Hematopoietic multipotent progenitor cell treated with erythropoietin and hydrocortisone succinate and interleukin-3 and kit ligand, for 8 days (in vitro differentiated cells): Measurements from ENCODE around the gene STAP2.
A peak's percentile ranks its signal among the peaks of the same experiment; 100 is the strongest.

ENCODE experiments used
- DNase-seq: peaks from one replicate; pipeline ENCODE4 v3.0.0-alpha.2; 2015

Gene STAP2

GRCh38 chr19:4338441-4339355 is at the start of gene STAP2:
Gene STAP2 (minus strand): TSS chr19:4338827. CDS start chr19:4338753, 74 bp downstream.
- no peak for DNase-seq

- DNase-seq = no peak
Measured at GRCh38 chr19:4386041-4386782, 47.6 kb upstream of the STAP2 start.

GRCh38 chr19:4385291-4386040 is 46.8 kb upstream of the STAP2 start:
- DNase-seq = no peak

DNA sequence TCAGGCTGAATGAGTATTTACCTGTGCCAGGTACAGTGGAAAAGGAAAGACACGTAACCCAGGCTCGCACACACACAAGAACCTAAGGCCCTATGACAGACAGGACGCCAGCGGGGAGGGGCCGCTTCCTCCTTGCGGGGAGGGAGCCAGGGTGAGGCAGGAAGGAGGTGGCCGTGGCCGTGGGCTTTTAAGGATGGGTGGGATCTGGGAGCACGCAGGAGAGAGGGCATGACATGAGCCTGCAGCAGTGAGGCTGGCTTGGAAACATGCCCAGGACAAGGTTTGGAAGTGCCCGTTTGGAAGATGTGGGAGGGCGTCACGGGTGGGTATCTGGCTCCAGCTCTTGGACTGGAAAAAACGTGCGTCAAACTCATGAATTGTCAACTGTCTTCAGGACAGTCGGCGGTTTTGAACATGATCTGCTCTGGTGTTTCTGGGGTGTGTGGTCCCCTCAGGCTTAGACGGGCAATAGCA is 41.7 kb upstream of the STAP2 start:
- DNase-seq = peak; percentile 49

DNA sequence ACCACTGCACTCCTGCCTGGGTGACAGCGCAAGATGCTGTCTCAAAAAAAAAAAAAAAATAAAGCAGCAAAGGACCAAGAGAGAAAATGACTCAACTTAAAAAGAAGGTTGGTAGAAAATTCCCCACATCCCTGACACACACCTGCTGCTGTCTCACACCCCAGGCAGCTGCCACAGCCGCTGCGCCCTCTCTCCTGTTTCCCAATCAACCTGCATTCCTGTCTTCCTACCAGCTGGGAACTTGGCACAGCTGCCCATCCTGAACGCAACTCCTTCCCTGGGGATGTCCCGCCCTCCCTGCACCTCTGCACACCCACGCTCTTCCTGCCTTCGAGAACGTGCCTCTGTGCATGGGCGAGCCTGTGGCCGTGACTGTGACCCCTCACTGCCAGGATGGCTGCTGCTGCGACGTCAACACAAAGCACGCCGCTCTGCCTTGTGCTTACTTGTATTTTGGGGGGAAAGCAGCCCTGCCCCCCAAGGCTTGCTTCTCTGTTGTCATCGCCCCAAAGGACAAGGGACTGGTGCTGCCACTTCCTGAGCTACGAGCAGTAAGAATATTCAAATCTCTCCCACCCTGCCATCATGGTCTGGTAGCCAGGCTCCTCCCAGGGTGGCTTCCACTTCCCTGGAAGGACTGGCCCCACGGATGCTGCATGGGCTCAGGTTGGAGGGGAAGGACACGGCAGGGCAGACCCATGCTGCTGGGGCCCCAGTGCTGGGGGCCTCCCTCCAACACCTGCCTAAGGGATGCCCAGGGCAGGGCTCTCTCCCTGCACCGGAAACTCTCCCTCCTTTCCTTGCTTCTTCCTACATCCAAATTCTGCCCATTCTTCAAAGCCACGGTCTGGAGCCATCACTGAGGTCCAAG is 41.0 kb upstream of the STAP2 start:
- DNase-seq = no peak

GRCh38 chr19:4378886-4379285 is 40.3 kb upstream of the STAP2 start:
- no peak for DNase-seq

- no peak for DNase-seq
Measured at GRCh38 chr19:4376991-4377781, 38.6 kb upstream of the STAP2 start.

DNA sequence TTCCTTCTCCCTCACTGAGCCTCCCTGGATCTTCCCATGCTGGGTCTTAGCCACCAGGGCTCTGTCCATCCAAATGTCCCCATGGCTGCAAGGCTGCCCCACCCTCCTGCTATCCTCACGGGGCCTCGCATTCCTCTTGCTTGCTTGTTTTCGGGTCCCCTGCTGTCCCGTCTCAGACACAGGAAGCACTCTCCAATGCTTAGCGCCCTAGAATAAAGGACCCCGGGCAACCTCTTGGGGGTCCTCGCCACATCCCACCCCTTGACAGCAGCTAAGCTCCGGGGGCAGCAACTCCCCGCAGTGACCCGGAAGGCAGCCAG is 38.0 kb upstream of the STAP2 start:
- DNase-seq = no peak

GRCh38 chr19:4376028-4376670 is 37.5 kb upstream of the STAP2 start:
- DNase-seq = peak; percentile 37

- DNase-seq = peak; percentile 98
Measured at GRCh38 chr19:4375164-4376027, 36.8 kb upstream of the STAP2 start.

GRCh38 chr19:4374498-4375163 is 36.0 kb upstream of the STAP2 start:
- peak; percentile 92 for DNase-seq

DNA sequence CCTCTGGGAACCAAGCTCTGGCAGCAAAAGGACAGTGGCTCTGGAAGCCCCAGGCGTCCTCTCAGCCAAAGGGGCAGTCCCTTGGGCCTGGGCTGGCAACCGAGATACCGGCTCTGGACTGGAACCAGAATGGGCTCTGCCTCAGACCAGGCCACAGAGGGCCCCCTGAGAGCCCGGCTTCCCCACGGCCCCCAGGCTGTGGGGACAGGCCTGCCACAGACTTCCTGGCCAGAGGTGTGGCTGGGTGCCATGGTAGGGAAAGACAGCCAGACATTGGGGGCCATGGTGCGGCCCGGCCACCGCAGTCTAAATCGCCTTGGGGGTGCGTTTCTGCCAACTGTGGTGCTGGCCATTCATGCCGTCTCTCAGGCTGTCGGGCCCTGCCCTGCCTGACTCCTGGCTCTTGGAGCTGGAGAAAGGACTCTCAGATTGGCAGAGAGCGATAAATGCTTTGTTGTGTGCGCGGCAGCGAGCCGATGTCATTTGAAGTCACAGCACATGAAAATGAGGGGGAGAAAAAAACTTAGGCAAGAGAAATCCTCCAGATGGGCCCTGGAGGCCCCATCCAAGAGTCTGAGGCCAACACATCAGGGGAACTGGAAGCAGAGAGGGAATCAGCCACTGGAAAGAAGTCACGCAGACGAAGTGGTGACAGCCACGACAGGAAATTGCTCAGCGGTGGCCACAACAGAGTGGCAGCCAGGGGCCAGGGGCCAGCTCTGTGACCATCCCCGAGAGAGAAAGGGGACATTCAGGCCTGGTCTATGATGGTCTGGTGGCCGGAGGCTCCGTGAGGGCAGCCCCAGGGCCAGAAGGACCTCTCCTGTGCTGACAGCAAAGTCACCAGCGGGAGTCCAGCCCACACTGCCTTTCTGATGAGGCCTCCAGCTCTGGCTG is 35.2 kb upstream of the STAP2 start:
- peak; percentile 40 for DNase-seq

DNA sequence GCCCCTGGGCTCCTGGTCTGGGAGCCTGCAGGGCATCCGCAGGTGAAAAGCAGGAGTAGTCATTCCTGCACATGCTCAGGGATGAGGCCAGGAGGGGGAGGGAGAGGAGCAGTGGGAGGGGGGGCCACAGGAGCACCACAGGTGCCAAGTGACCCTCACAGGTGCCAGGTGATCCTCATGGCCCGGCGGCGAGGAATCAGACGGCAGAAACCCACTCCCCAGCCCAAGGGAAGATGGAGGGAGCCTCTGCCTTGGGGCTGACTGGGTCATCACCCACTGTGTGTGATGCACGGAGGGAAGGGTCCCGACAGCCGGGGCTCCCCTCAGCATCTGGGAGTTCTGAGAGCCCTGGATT is 34.4 kb upstream of the STAP2 start:
- DNase-seq = no peak

GRCh38 chr19:4372165-4373012 is 33.8 kb upstream of the STAP2 start:
- DNase-seq = peak; percentile 74

GRCh38 chr19:4371247-4372164 is 32.9 kb upstream of the STAP2 start:
- no peak for DNase-seq

GRCh38 chr19:4370418-4371041 is 31.9 kb upstream of the STAP2 start:
- no peak for DNase-seq
